CMK (cell line): ENCODE results near the gene NOX3.
A peak's percentile ranks its signal among the peaks of the same experiment; 100 is the strongest.
"Not testable (repeated sequence)": the region's sequence is repeated elsewhere in the genome, so short reads cannot be mapped to it uniquely, and the experiment has no call there.

Source experiments
- DNase-seq: peaks from one replicate; pipeline ENCODE4 v3.0.0-alpha.2; 2010; ENCODE audit warnings: low read depth

Gene NOX3

GRCh38 chr6:155466539-155466938, 10.9 kb upstream of the NOX3 start:
- no peak for DNase-seq

GRCh38 chr6:155461556-155461955, 5.9 kb upstream of the NOX3 start:
- no peak for DNase-seq

- no peak for DNase-seq
These were observed 1.2 kb downstream of the NOX3 start for GRCh38 chr6:155454471-155454870.

GRCh38 chr6:155454008-155454407, 1.6 kb downstream of the NOX3 start:
- no peak for DNase-seq

- DNase-seq: no peak
These were observed 3.1 kb downstream of the NOX3 start for GRCh38 chr6:155452576-155452975.

- not testable (repeated sequence) for DNase-seq
These were observed 4.1 kb downstream of the NOX3 start for GRCh38 chr6:155451530-155451929.

GRCh38 chr6:155450240-155450581, 5.4 kb downstream of the NOX3 start:
- no peak for DNase-seq

- peak; percentile 20 for DNase-seq
These were observed 6.0 kb downstream of the NOX3 start for GRCh38 chr6:155449450-155450239.

GRCh38 chr6:155448668-155449449, 6.8 kb downstream of the NOX3 start:
- no peak for DNase-seq

GRCh38 chr6:155447949-155448348, 7.7 kb downstream of the NOX3 start:
- no peak for DNase-seq

- no peak for DNase-seq
These were observed 10.4 kb downstream of the NOX3 start for GRCh38 chr6:155444952-155445903.

- DNase-seq: no peak
These were observed 11.3 kb downstream of the NOX3 start for GRCh38 chr6:155444120-155444917.

GRCh38 chr6:155443168-155443567, 12.5 kb downstream of the NOX3 start:
- no peak for DNase-seq

- no peak for DNase-seq
These were observed 13.1 kb downstream of the NOX3 start for GRCh38 chr6:155442562-155442961.

- DNase-seq: no peak
These were observed 14.6 kb downstream of the NOX3 start for GRCh38 chr6:155441112-155441465.

- no peak for DNase-seq
These were observed 15.1 kb downstream of the NOX3 start for GRCh38 chr6:155440398-155441111.

- no peak for DNase-seq
These were observed 16.3 kb downstream of the NOX3 start for GRCh38 chr6:155439376-155439775.

- DNase-seq: no peak
These were observed 18.5 kb downstream of the NOX3 start for GRCh38 chr6:155436981-155437749.

- no peak for DNase-seq
These were observed 20.7 kb downstream of the NOX3 start for GRCh38 chr6:155434829-155435423.

GRCh38 chr6:155434096-155434495, 21.5 kb downstream of the NOX3 start:
- no peak for DNase-seq
